Measurements from ENCODE around the gene EXTL1.

Gene EXTL1

DNA sequence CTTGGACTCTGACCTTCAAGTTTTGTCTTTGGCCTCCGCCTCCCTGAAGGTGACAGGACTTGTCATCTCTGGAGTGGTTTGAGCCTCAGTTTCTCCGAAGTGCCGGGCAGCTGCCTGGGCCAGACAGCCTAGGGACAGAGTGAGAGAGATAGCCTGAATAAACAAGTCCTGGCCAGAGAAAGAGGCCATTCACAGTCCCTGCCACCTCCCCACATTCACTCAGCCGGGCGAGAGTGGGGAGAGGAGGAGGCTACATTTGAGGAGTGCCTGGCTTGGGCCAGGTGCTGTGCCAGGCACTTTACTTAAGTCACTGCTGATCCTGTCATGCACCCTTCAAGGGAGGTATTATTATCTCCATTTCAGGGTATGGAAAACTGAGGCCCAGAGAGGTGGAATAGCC lies 3.5 kb downstream of the EXTL1 start:
- no peak for DNase-seq

DNA sequence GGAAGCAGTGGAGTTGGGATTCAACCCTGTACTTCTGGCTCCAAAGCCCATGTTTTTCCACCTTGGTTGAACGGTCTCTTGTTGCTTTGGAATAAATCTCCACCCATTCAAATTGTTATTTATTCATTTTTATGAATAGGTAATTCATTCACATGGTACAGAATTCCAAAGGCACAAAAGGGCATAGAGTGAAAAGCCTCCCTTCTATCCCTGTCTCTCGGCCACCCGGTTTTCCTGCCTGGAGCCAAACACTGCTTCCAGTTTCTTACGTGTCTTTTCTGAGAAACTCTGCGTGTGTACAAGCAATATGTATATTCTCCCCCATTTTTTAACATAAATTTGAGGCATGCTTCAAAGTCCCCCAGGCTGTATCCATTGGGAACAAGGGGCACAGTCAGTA lies 3.9 kb downstream of the EXTL1 start:
- DNase-seq = no peak

DNA sequence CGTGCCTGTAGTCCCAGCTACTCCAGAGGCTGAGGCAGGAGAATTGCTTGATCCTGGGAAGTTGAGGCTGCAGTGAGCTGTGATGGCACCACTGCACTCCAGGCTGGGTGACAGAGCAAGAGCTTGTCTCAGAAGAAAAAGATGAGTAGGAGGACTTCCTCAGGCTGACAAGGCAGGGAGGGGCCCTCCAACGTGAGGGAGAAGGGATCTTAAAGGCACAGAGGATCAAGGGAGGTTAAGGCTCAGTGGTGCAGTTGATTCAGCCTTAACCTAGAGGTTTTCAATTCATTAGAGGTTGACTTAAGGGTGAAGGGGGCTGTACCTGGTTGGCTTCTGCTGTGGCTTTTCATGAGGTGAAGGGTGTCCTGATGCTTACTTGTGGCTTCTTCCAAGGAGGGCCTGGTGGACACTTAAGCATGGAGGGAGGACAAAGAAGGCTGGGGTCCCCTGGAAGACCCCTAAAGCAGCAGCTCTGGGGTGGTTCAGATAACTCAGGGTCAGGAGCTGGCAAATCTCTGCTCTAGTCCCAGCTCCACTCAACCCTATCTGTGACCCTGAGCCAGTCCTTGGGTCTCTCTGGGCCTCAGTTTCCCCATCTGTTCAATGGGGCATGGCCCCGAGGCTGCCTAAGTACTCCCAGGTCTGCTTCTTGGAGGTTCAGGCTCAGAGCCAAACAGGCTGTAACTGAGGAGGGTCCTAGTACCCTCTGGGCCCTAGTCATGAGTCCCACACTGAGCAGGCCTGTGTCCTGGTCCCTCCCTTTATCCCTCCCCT lies 6.3 kb downstream of the EXTL1 start:
- DNase-seq = no peak

DNA sequence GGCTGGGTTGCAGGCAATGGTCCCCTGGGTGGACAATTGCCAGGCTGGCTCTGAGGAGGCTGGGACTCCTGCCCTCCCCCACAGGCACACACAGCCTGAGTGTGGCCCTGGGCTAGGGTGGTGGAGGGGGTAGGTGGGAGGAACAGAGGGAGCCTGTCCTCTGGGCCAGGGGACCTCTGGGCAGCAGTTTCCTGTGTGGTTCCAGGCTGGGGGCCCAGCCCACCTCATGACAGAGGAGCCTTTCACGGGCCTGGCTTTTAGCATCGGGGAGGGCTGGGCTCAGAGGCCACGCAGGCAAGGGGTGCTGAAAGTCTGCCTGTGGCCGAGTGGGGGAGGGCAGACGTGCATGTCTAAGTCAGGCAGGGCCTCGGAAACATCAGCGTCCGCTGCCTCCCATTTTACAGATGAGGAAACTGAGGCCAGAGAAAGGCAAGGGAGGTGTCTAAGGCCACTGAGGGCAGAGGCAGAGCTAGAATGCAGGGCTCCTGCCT lies 7.0 kb downstream of the EXTL1 start:
- DNase-seq = no peak

DNA sequence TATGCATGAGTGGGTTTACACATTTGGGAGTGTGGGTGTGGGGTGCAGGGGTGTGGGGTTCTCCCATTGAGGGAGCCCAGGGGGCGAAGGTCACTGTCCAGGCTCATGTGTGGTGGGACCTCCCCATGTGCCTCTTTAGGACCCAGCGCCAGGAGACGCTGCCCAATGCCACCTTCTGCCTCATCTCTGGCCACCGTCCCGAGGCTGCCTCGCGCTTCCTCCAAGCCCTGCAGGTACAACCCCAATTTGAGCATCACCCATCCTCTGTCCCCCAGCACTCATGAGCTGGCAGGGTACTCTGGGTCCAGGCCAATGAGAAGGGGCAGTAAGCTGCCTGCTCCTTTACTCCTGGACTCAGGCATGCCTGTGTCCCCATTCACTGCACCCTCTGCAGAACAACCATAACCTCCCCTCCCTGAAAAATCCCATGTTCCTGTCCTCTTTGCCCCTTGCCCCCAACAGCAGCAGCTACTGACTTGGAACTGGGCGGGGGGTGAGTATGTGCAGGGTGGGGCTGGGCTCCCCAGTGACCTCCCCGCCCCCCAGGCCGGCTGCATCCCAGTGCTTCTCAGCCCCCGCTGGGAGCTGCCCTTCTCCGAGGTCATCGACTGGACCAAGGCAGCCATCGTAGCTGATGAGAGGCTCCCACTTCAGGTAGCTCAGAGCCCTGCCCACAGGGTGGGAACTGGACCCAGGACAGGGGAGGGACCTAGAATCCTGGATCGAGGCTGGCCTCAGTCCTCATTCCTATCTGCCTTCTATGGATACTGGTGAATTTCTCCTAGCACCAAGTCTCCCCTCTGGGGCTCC lies 7.7 kb downstream of the EXTL1 start:
- no peak for DNase-seq

DNA sequence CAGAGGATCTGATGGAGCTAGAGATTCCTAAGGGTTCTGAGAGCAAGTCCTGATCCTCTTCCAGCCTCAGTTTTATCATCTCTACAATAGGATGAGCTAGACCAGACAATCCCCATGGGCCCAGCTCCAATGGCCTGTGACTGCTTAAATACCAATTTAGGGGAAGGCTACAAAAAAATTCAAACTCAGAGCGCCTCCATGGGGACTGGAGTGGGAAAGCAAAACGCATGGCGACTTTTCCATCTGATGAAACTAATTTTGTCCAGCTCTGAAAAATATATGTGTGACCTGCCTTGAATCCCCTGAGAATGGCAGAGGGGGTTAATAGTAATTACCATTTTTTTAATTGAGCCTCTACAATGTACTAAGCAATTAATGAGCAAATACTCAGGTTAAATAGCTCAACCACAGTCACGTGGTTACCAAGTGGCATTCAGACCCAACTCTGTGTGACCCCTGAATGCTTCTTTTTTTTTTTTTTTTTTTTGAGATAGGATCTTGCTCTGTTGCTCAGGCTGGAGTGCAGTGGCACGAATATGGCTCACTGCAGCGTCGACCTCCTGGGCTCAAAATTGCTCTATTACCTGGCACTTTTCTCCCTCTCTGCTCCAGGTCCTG lies 8.4 kb downstream of the EXTL1 start:
- DNase-seq = no peak

DNA sequence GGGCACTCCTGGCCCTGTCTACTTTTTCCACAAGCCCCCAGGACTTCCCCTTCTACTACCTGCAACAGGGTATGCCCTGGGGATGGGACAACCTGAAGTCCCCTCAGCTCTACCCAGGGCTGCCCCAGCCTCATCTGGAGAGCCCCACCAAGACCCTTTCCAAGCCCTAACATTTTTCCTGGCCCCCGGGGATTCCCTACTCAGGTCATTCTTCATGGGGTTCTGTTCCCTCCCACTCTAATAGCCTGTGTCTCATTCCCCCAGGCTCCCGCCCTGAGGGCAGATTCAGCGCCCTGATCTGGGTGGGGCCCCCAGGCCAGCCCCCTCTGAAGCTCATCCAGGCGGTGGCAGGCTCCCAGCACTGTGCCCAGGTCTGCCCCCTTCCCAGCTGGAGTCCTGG lies 9.6 kb downstream of the EXTL1 start:
- no peak for DNase-seq

DNA sequence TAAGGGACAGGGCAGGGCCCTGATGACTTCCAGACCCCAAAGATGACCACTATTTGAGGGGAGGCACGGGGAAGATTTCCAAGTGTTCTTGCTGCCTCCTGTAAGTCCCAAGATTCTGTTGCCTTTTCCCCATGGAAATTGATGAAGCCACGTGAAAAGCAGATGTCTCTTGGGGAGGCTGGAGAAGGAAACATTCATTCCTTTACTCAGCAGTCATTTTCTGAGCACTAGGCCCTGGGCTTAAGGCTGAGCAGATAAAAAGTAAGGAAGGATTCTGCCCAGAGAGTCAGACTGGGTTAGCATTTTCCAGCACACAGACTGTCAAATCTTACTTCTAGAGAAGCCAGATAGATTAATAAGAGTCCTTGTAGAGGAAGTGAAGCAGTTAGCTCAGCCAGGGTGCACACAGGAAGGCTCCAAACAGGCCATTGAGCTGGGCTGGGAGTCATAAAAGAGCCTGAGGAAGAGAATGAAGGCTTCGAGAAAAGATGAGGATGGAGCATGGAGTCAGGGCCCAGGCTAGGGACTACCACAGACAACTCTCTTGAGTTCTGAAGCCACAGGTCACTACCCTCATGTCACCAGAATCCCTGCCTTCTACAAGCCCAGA lies 10.1 kb downstream of the EXTL1 start:
- DNase-seq = no peak

DNA sequence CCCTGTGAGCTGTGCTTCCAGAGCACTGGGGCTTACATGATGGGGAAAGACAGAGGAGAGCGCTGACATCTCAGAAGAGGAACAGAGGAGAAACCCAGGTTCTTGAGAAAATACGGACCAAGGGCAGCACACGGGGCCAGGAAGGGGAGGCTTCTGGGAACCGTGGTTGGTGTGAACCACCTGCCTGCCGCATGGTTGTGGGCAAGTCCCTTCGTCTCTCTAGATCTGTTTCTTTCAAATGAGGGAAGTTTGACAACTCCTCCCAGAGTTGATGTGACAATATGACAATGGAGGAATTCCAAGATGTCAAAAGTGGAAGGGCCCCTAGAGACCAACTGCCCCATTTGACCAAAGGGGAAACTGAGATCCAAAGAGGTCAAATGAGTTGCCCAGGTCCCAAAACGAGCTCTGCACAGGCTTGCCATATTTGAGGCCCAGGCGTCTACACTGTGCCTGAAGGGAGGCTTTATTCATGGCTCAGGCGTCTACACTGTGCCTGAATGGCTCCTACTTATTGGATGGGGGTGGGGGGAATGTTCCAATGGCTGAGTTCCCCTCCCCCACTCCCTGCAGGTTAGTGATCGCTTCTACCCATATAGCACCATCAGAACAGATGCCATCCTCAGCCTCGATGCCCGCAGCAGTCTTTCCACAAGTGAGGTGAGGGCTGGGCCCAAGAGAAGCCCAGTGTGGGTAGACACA lies 11.2 kb downstream of the EXTL1 start:
- DNase-seq = no peak

DNA sequence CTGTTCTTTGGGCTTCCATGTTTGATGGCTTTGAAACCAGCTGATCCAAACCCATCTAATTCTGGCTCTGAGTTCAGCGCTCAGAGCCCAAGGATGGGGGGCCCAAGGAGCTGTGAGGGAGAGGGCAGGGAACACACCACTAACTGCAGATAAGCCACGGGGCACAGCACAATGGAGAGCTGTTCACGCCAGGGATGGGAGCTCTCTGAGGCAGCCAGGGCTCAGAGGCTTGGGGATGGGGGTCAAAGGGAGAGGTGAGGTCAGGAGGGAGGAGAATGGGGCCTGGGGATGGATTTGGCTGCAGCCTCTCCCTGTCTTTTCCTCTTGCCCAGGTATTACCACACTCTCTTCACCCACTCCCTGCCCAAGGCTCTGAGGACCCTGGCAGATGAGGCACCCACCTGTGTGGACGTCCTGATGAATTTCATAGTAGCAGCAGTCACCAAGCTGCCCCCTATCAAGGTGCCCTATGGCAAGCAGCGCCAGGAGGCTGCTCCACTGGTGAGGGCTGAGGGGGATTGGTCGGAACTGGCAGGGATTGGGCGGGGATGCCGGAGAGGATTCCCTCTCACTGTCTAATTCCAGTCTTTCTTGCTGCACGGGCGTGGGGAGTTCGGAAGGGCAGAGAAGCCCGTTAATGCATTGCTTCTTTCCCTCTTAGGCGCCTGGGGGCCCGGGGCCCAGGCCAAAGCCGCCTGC lies 13.1 kb downstream of the EXTL1 start:
- DNase-seq = no peak

DNA sequence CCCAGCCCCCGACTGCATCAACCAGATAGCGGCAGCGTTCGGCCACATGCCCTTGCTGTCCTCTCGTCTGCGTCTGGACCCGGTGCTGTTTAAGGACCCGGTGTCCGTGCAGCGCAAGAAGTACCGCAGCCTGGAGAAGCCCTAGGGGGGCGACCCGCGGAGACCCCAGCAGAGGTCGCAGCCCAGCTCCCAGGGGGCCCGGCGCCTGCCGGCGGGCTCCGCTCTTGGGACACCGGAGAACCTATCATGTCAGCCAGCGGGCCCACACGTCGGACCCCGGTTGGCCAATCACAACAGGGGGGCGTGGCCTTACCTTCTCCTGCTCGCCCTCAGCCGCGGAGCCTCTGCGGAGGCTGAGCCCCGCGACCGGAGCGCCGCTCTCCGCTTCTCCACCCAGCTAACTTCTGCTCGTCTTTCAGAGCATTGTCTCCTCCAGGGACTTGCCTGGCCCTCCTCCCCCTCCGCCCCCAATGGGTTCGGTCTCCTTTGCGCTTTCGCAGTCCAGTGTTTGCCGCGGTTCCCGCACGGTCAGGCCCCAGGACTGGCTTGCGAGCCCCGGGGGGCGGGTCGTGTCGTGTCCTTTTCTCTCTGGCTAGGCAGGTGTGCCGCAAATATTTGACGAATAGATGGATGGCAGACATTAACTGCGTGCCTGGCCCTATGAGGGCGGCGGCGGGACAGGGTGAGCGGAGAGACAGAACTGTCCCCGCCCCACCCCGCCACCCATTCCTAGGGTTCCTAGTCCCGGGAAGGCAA lies 13.8 kb downstream of the EXTL1 start:
- peak; percentile 91 for DNase-seq

DNA sequence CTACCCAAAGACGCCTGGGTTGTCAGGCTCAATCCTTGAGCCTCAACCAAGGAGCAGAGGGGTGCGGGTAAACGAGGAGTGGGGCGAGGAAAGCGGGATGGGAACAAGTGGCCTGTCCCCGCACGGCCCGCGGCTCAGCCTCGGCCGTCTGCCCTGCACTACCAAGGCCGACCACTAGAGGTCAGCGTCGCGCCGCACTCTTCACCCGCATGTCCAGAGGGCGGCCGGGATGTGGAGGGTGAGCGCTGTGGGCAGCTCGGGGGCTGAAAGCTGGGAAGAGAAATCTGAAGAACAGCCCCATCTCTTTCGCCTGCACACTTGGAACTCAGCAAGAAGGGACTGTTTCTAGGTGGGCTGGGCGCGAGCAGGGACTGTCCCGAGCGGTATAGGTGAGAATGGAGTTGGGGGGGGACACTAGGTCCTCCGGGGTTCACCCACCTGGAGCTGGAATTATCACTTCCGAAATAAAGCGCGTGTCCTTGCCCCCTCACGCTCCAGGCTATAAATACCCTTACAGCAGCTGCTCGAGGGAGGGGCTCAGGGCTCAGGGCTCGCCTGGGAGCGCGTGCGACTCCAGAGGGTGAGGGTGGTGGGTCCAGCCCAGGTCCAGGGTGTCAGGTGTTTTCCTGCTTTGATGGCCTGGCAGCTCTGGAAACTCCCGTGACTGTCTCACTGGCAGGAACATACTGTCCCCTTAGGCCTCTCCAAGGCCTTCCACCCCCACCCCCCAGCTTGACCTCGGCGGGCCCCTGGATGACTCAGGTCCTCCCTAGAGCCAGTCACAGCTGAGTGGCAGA lies 14.6 kb downstream of the EXTL1 start:
- DNase-seq = peak; percentile 74

DNA sequence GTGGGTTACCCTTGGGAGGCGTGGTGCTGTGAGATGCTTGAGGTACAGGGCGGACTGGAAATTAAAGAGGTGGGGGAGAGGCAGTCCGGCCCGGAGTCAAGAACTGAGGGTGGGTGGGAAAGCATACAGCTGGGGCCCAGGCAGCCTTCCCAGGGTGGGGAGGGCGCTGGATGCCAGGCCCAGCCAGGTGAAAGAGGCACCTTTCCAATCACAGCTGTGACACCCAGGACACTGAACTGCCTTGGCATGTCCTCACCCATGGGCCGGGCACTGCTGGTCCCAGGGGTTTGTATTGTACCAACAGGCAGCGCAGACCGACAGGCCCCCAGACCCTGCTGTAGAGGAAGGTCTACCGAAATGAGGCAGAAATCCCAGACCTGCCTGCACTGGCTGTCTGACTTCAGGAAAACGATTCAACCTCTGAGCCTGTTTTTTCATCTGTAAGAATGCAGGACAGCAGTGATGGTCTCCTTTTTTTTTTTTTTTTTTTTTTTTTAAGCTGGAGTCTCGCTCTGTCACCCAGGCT lies 15.2 kb downstream of the EXTL1 start:
- DNase-seq = no peak

DNA sequence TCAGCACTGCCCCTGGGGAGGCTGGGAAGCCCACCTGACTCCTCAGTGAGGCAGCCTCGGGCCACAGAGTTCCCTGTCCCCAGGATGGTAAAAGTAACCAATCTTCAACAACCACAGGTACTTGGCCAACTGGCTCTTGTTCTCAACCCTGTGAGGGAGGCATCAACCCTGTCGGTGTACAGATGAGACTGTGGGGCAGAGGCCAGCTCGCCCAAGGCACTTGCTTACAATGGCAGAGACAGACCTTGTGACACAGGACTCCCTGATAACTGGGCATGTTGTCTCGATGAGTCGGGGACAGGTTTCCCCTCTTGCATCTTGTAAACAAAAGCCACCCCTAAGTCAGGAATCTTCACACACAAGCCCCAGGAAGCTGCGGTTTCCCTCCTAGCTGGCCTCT lies 16.3 kb downstream of the EXTL1 start:
- no peak for DNase-seq

DNA sequence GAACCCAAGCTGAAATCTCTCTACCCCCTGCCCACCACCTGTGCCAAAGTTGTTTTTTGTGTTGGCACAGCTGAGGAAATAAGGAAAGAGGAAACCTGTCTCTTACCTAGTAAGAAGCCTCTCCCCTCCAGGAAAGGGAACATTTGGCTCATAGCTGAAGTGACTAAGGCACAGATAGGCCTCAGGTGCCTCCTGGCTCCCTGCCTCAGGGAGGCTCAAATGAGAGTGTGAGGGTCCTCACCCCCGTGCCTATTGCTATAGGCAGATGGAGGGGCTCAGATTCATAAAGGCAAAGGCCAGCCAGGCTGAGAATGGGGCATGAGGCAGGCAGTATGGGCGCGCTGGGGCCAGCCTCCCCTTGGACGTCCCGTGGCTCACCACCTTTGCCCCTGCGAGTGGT lies 16.9 kb downstream of the EXTL1 start:
- no peak for DNase-seq

DNA sequence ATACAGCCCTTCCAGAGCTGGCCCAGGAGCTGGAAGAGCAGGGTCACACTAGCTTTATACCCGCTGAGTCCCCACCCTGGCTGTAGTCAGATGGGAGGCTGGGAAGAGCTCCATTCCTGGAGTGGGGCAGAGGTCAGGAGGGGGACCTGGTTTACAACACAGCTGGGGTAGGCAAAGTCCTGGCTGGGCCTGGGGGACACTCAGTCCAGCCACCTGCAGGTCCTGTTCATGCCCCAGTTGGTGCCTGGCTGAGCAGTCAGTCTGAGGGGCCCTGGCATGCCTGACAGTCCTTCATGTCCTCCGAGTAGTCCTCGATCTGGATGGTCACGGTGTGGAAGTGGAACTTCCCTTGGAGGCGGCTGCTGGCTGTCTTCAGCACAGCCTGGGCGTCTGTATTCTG lies 17.3 kb downstream of the EXTL1 start:
- no peak for DNase-seq

DNA sequence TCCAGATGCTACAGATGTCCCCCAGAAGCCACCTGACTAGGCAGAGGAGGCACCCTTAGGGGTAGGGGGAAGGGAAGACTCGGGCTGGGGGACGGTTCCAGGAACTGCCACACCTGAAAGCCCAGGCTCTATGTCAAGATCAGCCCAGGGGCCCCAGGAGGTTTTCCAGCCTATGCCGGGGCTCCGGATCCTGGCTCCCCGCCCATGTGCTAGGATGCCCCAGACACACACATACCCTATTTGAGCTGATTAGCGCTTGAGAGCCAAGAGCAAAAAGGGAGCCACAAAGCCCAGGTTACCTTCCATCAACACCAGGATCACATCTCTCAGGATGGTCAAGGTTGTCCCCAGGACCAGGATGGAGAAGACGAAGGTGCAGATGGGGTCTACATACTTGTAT lies 19.8 kb downstream of the EXTL1 start:
- DNase-seq = no peak

DNA sequence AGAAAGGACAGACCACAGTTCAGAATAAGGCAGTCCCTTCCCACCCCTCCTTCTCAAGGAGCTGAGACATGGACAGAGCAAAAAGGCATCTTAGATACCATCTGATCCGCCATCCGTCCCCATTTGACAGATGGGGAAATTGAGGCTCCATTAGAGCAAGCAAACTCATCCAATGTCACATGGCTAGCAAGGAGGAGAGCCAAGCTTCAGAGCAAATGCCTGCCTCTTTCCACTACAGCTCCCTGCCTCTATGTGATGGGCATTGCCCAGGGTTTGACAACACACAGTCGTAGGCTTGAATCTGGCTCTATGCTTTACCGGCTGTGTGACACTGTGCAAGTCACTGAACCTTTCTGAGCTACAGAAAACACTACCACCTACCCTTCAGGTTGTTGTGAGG lies 20.4 kb downstream of the EXTL1 start:
- no peak for DNase-seq

DNA sequence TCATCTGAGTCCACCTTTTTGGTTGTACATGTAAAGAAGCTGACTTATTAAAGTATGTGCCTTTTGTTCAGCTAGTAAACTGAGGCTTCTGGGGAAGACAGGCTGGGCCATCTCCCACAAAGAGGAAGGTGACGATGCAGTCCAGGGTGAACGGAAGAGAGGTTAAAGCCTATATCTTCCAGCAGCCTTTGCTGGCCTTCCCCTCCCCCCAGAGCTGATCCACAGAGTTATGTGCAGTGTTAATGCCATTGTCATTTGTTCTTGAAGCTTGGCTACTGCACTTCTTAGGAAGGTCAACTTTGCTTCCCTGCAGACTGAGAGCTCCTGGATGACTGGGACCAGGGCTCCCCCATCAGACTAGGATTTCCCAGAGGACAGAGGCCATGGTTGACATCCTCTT lies 22.2 kb downstream of the EXTL1 start:
- no peak for DNase-seq

DNA sequence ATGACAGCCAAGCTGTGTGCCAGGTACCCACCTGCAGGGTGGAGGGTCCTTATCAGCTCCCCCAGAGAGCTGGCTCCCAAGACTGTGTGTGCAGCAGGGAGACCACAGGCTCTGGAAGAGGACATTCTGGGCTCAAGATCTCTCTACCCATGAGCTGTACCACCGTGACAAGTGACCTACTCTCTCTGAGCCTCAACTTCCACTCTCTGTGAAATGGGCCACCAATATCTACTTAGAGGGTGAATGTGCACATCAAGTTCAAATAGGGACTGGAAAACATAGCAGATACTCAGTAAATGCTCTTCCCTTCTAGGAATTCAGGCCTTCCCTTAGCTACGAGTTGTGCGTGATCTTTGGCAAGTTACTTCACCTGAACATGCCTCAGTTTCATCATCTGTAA lies 22.8 kb downstream of the EXTL1 start:
- no peak for DNase-seq
